ENCODE results near the gene EPHA6.

Gene EPHA6

DNA sequence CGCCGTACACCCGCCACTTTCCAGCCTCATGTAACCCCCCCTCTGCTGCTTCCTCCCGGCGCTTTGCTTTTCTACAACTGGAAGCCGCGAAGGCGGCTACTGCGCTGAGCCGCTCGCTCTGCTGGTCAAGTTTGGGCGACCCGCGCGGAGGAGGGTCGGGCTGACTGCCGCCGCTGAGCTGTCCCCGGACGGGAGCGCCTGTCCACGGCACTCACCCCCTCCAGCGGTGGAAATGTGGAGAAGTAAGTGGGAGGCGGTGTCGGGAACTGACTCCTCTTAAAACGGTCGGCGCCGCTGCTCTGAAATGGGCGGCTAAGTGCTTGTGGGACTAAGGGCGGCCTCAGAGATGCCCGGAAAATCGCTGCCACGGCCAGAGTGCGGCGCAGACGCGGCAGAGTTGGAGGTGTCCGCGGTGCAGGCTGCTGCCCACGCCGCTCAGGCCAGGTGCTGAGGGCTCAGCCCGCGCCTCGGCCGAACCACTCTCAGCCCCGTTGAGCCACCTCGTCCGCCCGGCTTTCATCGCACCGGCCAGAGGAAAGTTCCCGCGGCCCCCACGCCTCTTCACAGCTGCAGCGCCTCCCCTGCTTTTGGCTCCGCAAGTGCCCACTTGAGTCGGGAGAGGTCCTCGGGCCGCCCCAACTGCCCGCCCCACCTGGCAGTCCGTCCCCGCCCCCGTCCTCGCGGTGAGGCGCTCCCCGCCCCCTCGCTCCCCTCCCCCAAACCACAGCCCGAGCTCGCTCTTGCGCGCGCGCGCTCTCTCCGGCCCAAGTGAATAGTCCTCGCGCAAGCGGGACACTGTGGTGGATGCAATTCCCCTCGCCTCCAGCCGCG is at the start of gene EPHA6:
EPHA6 (plus strand) TSS at position 775 of the 831 bp plus-strand sequence.
- DNase-seq (ENCODE audit: extremely low spot score, insufficient read length, low read depth) (no peak), FAIRE-seq (no peak)

DNA sequence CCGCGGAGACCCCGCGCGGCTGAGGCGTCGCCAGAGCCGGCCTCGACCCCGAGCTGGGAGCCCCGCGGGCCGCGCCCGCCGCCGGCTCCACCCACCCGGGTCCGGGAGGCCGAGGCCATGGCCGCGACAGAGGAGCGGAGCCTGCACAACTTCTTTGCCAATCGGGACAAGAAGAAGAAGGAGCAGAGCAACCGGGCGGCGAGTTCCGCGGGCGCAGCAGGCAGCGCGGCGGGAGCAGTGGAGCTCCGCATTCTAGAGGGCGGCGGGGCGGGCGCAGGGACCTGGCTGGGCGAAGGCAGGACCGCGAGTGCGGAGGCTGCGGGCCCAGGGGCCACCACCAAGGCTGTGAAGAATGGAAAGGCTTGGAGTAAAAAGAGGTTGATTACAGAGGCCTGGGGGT is 37.6 kb upstream of the EPHA6 start:
- DNase-seq (ENCODE audit: extremely low spot score, insufficient read length, low read depth) (no peak), FAIRE-seq (no peak)

DNA sequence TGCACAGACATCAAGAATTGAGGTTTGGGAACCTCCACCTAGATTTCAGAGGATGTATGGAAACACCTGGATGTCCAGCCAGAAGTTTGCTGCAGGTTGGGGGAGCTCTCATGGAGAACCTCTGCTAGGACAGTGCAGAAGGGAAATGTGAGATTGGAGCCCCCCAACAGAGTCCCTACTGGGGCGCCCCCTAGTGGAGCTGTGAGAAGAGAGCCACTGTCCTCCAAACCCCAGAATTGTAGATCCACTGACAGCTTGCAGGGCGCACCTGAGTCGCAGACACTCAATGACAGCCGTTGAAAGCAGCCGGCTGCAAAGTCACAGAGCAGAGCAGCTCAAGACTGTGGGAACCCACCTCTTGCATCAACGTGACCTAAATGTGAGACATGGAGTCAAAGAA is 34.6 kb upstream of the EPHA6 start:
- FAIRE-seq (no peak), DNase-seq (ENCODE audit: extremely low spot score, insufficient read length, low read depth) (no peak)

DNA sequence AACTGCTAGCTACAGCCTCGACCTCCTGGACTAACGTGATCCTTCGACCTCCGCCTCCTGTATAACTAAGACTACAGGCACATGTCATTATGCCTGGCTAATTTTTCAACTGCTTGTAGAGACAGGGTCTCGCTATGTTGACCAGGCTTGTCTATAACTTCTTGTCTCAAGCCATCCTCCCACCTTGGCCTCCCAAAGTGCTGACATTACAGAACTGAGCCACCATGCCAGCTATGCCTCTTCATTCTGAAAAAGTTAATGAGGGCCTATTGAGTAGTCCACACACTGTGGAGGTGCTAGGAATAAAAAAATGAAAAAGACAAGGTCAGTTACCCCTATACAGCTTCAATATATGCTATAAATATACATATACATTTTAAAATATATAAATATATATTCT is 18.3 kb upstream of the EPHA6 start:
- DNase-seq (ENCODE audit: extremely low spot score, insufficient read length, low read depth): no peak

DNA sequence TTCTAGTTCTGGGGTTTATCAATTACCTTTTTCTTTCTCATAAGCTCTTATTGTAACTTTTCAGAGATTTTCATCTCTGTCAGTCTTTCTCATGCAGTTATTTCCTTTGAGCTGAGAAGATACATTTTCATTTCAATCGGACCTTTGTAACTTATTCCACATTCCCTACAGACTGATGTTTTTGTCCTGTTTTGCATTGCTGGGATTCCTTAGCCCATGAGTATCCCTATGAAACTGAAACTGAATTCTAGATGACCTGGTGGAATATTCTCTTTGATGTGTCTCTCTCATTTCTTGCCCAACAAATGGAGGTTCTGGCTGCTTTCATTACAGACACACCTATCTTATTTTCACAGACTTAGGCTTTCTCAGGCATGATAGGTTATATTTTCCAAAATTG is 10.5 kb upstream of the EPHA6 start:
- DNase-seq (ENCODE audit: extremely low spot score, insufficient read length, low read depth): no peak
- no peak for FAIRE-seq

More for the DNA sequence above, 18.3 kb upstream of the EPHA6 start:
- no peak for FAIRE-seq

DNA sequence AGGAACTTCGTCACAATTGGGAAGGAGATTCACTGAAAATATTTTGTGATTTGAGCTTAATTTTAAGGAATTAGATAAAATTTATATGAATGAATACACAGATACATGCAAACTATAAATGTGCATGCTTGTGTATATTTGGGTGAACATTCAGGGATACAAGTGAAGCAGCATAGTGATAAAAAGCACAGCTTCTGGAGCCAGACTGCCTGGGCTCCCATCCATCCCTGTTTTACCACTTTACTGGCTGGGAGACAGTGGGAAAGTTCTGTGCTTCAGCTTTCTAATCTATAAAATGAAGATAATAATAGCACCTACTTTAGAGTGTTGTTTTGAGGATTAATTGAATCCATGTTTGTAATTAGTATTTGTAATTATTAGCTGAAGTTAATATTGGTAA is 8.1 kb upstream of the EPHA6 start:
- FAIRE-seq: no peak

DNA sequence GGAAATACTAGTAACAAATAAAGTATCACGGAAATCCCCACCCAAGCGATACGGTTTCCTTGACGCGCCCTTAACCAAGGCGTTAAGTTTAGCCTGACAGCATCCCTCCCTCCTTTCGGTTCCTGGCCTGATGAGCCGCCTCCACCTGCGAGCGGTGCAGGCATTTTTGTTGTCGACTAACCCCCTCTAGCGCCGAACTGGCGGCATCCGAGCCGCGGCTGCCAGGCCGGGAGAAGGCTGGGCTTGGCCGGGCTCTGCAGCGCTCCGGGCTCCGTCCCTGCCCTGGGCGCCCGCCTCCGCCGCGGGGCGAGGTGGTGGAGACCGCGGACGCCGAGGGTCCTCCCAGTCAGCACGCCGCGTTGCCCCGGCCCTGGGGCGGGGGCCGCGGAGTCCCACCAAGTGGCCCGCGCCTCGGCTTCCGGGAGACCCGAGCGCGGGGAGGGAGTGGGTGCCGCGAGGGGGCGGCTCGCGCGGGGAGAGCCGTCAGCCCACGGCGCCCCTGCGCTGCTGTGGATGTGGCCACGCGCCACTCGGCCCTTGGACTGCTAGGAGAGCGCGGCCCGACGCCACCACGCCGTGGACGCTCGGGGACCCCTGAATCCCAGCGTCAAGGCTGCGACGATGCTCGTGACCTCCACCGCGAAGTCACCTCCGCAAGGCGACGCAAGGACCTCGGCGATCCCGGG is 1.1 kb upstream of the EPHA6 start:
- FAIRE-seq: peak; percentile 86
- peak; percentile 44 for DNase-seq (ENCODE audit: extremely low spot score, insufficient read length, low read depth)

More for the DNA sequence above, 8.1 kb upstream of the EPHA6 start:
- no peak for DNase-seq (ENCODE audit: extremely low spot score, insufficient read length, low read depth)

DNA sequence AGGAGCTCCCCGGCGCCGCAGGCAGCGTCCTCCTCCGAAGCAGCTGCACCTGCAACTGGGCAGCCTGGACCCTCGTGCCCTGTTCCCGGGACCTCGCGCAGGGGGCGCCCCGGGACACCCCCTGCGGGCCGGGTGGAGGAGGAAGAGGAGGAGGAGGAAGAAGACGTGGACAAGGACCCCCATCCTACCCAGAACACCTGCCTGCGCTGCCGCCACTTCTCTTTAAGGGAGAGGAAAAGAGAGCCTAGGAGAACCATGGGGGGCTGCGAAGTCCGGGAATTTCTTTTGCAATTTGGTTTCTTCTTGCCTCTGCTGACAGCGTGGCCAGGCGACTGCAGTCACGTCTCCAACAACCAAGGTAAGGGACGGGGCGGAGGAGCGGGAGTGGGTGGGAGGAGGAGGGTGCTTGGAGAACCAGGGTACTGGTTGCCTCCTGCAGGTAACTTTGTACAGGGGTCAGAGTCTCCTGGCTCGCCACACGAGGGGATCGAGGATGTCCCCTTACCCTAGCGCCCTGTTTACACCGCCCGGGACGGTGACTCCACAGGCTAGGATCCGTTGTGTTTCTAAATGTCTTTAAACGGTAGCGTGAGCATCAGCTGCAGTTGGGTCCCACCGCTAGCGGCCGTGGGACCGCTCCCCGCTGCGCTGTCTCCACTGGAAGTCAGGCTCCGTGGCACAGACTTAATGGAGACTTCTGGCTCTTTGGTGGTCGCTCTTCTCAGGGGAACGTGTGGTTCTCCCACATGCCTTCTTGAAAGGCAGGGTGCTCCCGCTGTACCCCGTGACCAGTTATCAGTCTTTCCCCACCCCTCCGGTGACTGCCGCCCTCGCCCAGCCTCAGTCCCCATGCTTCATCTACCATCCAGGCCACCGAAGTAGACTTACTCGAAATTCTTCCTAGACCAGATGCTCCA is 515 bp downstream of the EPHA6 start:
- DNase-seq (ENCODE audit: extremely low spot score, insufficient read length, low read depth) (no peak), FAIRE-seq (no peak)

DNA sequence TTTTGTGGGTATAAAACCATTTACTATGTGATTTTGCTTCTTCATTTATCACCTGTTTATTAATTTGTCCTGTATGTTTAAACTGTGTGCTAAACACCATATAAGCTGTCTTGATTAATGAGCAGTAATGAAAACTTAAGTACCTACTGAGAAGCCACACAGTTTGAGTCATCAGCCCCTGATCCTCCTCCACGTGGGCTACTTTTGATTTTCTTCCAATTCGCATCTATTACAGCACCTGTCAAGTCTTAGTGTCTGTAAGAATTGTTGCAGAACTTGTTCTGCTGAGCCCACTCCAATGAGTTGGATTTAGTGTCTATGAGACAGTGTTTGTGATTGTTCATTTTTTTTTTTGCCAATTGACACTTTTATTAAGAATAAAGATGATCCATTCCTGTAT is 16.8 kb downstream of the EPHA6 start:
- FAIRE-seq (no peak), DNase-seq (ENCODE audit: extremely low spot score, insufficient read length, low read depth) (no peak)

DNA sequence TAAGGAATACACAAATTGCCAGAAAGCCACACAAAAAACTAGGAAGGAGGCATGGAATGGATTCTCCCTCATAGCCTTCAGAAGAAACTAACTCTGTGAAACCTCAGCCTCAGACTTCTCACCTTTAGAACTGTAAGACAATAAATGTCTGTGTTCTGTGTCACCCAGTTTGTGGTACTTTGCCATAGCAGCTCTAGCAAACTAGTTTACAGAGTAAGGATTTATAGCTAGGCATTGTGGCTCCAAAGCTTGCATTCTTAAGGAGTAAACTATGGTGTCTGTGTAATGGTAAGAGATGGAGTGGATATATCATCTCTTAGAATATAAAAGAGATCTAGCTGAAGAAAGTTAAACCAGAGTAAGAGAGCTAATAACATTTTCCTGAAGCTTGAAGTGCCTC is 18.9 kb downstream of the EPHA6 start:
- FAIRE-seq: no peak
- no peak for DNase-seq (ENCODE audit: extremely low spot score, insufficient read length, low read depth)

DNA sequence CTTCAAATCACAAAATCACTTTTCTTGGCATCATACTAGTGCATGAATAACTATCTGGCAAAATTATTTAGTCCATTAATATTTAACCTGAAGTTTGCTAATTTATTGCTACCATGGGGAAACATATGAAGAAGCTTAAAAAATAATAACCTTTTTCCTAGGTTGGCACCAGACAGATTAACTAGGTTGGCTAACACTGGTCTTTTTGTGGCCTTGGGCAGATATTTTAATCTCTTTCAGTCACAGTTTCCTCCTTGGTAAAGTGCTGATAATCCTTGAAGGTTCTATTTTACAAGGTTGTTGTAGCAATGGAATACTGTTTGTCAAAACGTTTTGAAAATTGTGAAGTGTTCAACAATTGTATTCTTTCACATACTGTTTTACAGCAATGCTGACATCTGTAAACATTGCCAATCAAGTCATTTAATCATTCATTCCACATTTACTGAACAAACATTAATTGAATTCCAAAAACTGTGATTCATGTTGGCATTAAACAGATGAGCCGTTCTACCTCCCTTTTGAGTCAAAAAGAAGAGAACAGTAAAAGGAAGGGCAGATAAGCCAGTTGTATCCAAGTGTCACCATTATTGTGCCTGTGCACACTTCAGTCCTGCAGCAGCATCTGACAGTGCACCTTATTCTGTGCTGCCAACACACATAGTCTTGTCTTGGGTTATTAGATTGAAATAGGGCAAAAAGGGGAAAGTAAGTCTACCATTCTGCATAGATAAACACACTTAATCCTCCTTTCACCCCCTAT is 21.9 kb downstream of the EPHA6 start:
- FAIRE-seq (no peak), DNase-seq (ENCODE audit: extremely low spot score, insufficient read length, low read depth) (no peak)

DNA sequence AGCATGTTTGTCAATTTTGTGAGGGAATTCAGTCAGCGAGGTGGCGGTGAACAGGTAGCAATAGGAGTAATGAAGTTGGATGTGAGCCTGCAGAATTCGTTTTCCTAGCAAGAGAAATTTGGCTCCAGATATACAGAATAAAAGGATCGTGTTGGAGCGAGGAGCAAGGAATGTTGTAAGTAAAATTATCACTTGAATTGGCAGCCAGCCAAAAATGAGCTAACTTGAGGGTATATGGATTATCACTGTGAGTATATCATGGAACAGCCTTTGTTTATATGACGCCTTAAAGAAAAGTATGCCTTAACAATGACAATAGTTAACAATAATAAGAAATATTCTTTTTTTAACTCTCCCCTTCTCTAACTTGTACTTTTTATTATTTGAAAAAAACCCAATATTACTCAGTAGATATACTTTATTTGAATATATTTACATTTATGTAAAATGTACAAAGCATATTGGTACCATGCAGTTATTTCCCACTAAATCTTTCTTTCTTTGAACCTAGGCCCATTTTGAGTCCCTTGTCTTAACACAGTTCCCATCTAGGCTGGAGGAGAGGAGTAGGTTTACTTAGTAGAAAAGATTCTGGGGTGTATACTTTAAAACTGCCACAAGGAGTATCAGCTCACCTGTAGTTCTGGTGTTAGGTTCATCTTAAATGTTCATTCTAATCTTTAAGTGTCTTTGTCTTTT is 29.3 kb downstream of the EPHA6 start:
- no peak for FAIRE-seq
- no peak for DNase-seq (ENCODE audit: extremely low spot score, insufficient read length, low read depth)

DNA sequence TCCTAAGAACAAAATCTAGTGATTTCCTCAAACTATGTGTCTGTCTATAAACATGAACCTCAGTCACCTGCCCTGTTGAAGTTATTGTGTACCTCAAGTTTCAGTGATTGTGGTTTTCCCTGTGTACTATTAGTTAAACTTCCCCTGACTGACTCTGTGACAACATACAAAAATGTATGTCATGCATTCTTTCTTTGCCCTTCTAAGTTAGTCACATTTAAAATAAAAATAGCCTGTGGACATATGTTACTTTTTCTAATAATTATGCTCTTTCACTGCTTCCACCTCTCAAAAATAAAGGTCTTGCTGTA is 29.8 kb downstream of the EPHA6 start:
- DNase-seq (ENCODE audit: extremely low spot score, insufficient read length, low read depth) (no peak), FAIRE-seq (no peak)

DNA sequence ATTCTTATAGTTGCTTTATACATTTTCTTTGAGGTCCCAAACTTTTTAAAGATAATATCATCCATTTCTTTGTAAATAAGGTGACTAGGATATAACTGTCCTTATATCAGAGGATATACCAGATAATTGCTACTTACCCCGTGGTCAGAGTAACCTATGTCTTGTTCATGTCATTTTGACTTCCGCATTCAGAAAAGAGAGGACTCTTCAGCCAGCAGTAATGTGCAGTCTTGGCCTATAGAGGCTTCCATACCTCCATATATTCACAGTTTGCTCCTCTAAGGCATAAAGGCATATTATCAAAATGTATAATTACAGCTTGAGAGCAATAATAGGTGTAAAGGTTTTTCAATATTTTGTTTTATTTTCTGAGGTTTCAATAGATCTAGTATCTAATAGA is 38.5 kb downstream of the EPHA6 start:
- FAIRE-seq: no peak
- no peak for DNase-seq (ENCODE audit: extremely low spot score, insufficient read length, low read depth)

DNA sequence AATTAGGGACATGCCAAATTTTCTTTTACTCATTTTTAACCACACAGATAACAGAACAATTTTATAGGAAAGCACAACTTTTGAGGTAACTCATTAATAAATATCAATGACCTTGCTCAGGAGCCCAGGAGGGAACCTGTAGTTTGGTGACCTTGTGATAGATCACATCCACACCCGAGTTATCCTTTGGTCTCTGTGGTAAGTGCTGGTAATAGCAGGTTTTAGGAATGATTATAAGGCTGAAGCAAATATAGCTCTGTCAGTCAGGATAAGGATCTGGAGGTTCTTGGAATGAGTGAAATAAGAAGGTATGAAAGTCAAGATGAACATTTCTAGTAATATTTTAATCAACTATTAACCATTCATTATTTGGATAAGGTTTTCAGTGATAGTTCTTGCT is 46.5 kb downstream of the EPHA6 start:
- FAIRE-seq (no peak), DNase-seq (ENCODE audit: extremely low spot score, insufficient read length, low read depth) (no peak)

DNA sequence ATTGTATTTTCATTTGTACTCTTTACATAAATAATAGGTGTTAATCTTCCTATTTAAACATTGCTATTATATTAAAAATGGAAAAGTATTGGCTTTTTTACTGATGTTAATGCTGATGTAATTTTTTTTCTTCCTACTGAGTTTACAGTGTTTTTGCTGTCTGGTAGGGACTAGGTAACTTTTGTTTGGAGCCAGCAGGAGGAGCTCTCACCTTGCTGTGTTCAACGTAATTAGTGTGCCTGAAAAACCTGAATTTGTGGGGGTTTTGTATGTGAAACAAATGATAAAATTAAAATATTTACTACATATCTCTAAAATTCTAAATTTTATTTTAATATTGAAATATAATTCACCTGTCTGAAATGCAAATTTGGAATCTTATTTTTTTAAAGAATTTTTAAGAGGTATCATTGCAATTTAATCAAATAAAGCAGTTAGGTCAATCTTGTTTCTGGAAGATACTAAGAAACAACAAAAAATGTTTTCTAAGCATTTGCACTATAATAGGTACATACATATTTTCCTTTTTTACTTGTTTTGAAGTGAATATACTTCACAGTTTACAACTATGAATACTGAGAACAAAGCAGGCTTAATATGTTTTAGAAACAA is 48.8 kb downstream of the EPHA6 start:
- FAIRE-seq: no peak
- DNase-seq (ENCODE audit: extremely low spot score, insufficient read length, low read depth): no peak

DNA sequence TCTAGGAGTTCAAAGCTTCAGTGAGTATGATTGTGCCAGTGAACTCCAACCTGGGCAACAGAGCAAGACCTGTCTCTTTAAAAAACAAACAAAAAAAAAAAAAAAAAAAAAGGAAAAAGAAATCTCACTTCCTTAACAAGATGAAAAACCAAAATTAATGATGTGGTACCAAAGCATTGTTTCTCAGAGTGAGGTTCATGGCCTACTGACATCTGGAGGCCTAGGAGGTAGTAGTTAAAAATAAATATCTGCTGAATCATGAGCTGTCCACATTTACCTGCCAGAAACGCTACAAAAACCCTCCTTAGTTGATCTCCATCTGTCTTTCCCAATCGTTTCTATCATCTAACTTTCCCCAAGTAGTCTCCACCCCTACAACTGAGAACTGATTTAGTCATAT is 51.2 kb downstream of the EPHA6 start:
- FAIRE-seq (no peak), DNase-seq (ENCODE audit: extremely low spot score, insufficient read length, low read depth) (no peak)

DNA sequence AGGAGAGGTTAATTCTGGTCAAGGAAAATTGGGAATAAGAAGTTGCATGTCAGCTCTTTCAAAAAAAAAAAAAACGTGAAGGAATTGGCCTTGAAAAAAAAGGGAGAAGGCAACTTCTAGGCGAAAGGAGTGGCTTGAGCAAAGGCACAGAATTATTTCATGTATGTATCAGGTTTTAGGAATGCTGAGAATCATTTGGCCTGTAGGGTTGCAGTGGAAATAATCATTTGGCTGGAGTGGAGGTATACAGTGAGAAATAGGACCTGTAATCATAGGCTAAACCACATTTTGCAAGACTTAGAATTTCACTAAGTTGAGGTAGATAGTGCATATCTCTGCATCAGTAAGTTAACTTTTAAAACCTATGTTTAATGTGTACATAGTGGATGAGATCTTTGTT is 54.9 kb downstream of the EPHA6 start:
- no peak for DNase-seq (ENCODE audit: extremely low spot score, insufficient read length, low read depth)
- FAIRE-seq: no peak

DNA sequence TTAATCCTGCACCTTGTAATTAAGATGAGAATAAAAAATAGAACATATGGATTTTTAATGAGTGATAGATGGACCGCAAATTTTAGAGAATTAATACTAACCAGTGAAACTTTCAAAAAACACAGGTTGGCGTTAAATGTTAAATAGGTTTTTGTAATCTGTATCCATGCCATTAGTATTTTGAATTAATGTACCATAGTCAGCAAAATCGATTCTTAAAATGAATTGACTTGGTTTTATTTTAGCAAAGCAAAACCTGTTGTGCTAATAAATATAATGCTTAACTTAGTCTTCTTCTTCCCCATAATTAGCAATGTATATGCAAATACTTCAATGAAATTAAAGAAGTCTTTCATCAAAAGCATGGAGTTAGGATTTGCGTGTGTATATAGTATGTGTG is 63.1 kb downstream of the EPHA6 start:
- no peak for DNase-seq (ENCODE audit: extremely low spot score, insufficient read length, low read depth)
- FAIRE-seq: no peak
